Stomach (tissue), 9 donors: ENCODE data around the gene TGM2. TPM values are rescaled to one million over a fixed set of nuclear protein-coding genes. Genes with fewer than 3 reads are reported as not detected.

ENCODE experiments used
- DNase-seq, 2 donors: peaks; one replicate each; pipeline versions ENCODE4 v3.0.0 to v3.0.0-alpha.2; 2013 to 2019
- H3K27ac ChIP-seq, 5 donors: fragments of 200-600 bp in 4 of 5; sonication (generic) in 4 of 5; one replicate each; pipeline ENCODE4 v1.5.1; 2013 to 2019; ENCODE audit warnings: mild to moderate bottlenecking in 1 of 5, moderate library complexity in 1 of 5
- H3K27me3 ChIP-seq, 3 donors: fragments of 200-600 bp; sonication (generic); one replicate each; pipeline ENCODE4 v1.5.1; 2017 to 2019; ENCODE audit warnings: mixed run types in 1 of 3
- H3K36me3 ChIP-seq, 4 donors: fragments of 200-600 bp; sonication (generic); 1 replicate in 3 of 4; 2 replicates in 1 of 4; pipeline ENCODE4 v1.5.1; 2016 to 2019
- H3K4me1 ChIP-seq, 4 donors: fragments of 200-600 bp; sonication (generic); one replicate each; pipeline ENCODE4 v1.5.1; 2016 to 2019
- H3K4me3 ChIP-seq, 4 donors: fragments of 200-600 bp; sonication (generic) in 3 of 4; one replicate each; pipeline ENCODE4 v1.5.1; 2016 to 2019; ENCODE audit warnings: mild to moderate bottlenecking in 1 of 4
- H3K9me3 ChIP-seq, 4 donors: fragments of 200-600 bp; sonication (generic); one replicate each; pipeline ENCODE4 v1.5.1; 2016 to 2019
- CTCF ChIP-seq, 7 experiments: fragments of 450-650 bp in 4 of 7; fragments of 200-600 bp in 3 of 7; sonication (generic) in 3 of 7; IDR thresholded peaks; one replicate each; pipeline ENCODE4 v1.5.1; 2016 to 2019; ENCODE audit warnings: antibody characterized with exemption in 7 of 7, control low read depth in 2 of 7, mild to moderate bottlenecking in 1 of 7
- EP300 ChIP-seq: sonication (generic); formaldehyde crosslinking; IDR thresholded peaks from one replicate; pipeline ENCODE4 v1.6.1; 2017; ENCODE audit warnings: antibody characterized with exemption
- POLR2A ChIP-seq, 4 donors: fragments of 450-650 bp; IDR thresholded peaks; one replicate each; pipeline ENCODE4 v1.6.1; 2016; ENCODE audit warnings: antibody characterized with exemption in 4 of 4, control low read depth in 2 of 4, mild to moderate bottlenecking in 1 of 4, moderate library complexity in 1 of 4
- POLR2AphosphoS5 ChIP-seq, 3 donors: sonication (generic); formaldehyde crosslinking; IDR thresholded peaks; one replicate each; pipeline ENCODE4 v1.6.1; 2016; ENCODE audit warnings: antibody characterized with exemption in 3 of 3
- WGBS, 5 donors: extraction: QIAGEN DNeasy Blood & Tissue Kit in 3 of 5; methylation state at CpG; one replicate each; pipeline versions ENCODE4 v1.1.5 to v1.1.7; 2013 to 2018; 5-methylcytosine and 5-hydroxymethylcytosine counted together
- intact Hi-C: fragments of 100-400 bp; cut with DNase I; formaldehyde crosslinking; loops from one replicate; pipeline ENCODE4 v1.15.1; 2023; ENCODE audit warnings: low total_unique reads
- polyA plus RNA-seq, 3 donors: library from polyadenylated mRNA; stranded (reverse); fragments of 200-250 nt; gene quantifications; one replicate each; pipeline ENCODE4 v1.2.3, GENCODE V29; 2013
- total RNA-seq, 5 donors: library from RNA; depleted of rRNA; stranded (reverse); fragments of >200 nt; gene quantifications; one replicate each; pipeline versions ENCODE4 v1.1.0 to v1.2.3, GENCODE V29; 2014 to 2016
- donor health status: healthy with polysubstance abuse.
- donor health status: Bipolar disorder and iron deficiency.
- donor health status: healthy.

The TGM2 gene
- total and polyA plus RNA-seq, 8 donors: 16.2 to 195 (median 33.3) TPM

- peak in 1 of 2 donors; percentile 57 for DNase-seq
- Histone ChIP-seq H3K27me3 (no peaks in the 10 kb centered on the region), H3K36me3 (no peaks in the 10 kb centered on the region), H3K4me3 (no peak overlapping the region), H3K4me1 (peaks cover 22 to 55% (median 29%) of the 10 kb centered on the region in 4 donors), H3K27ac (peak overlapping the region in 3 of 5 donors; percentile 4 to 20 (median 18)), H3K9me3 (no peaks in the 10 kb centered on the region)
- TF ChIP-seq EP300: no peak
- WGBS, 5 donors: 49 to 55% (median 52%) methylated on average over 11 of the region's 11 CpGs
- intact Hi-C loops: no loop called here
Measured at GRCh38 chr20:38170826-38171674, 6.0 kb upstream of the TGM2 start.

GRCh38 chr20:38170219-38170825, 5.3 kb upstream of the TGM2 start:
- H3K9me3 ChIP-seq: no peaks in the 10 kb centered on the region
- H3K27me3 ChIP-seq: no peaks in the 10 kb centered on the region
- intact Hi-C loops: no loop called here
- no peak overlapping the region for H3K4me3 ChIP-seq
- no peak for DNase-seq
- H3K27ac ChIP-seq: peak overlapping the region in 3 of 5 donors; percentile 74 to 85 (median 74)
- no peaks in the 10 kb centered on the region for H3K36me3 ChIP-seq
- WGBS, 5 donors: 48 to 75% (median 51%) methylated on average over 8 of the region's 8 CpGs
- TF ChIP-seq EP300 (no peak), CTCF (IDR thresholded peaks at IDR 0.05) (no peak), POLR2AphosphoS5 (IDR thresholded peaks at IDR 0.05) (no peak)
- H3K4me1 ChIP-seq: peaks cover 22 to 62% (median 36%) of the 10 kb centered on the region in 4 donors

- Histone ChIP-seq H3K27me3 (no peaks in the 10 kb centered on the region), H3K36me3 (no peaks in the 10 kb centered on the region), H3K9me3 (no peaks in the 10 kb centered on the region), H3K4me1 (peaks cover 25 to 68% (median 41%) of the 10 kb centered on the region in 4 donors), H3K4me3 (no peak overlapping the region), H3K27ac (peak overlapping the region in 4 of 5 donors; percentile 73 to 85 (median 74))
- 79 to 94% (median 91%) methylated on average over 5 to 6 of the region's 6 CpGs for WGBS, 5 donors
- no peak for DNase-seq
- TF ChIP-seq CTCF (IDR thresholded peaks at IDR 0.05): no peak
- TF ChIP-seq EP300: no peak
- TF ChIP-seq POLR2AphosphoS5 (IDR thresholded peaks at IDR 0.05): no peak
- no peak for TF ChIP-seq POLR2A (IDR thresholded peaks at IDR 0.05)
- intact Hi-C loops: loop anchor here (5.0 kb wide), 1 partner anchor 97 kb away; no protein-coding TSS in a partner anchor
Measured at GRCh38 chr20:38169636-38170193, 4.6 kb upstream of the TGM2 start.

- Histone ChIP-seq H3K27me3 (no peaks in the 10 kb centered on the region), H3K4me3 (no peak overlapping the region), H3K4me1 (peaks cover 29 to 75% (median 45%) of the 10 kb centered on the region in 4 donors), H3K9me3 (no peaks in the 10 kb centered on the region), H3K27ac (peak overlapping the region in 4 of 5 donors; percentile 73 to 85 (median 74)), H3K36me3 (no peaks in the 10 kb centered on the region)
- DNase-seq: peak in 1 of 2 donors; percentile 30
- 52 to 74% (median 65%) methylated on average over 7 to 8 of the region's 8 CpGs for WGBS, 5 donors
- intact Hi-C loops: loop anchor here (5.0 kb wide), 1 partner anchor 97 kb away; no protein-coding TSS in a partner anchor
- no peak for TF ChIP-seq POLR2AphosphoS5 (IDR thresholded peaks at IDR 0.05)
Measured at GRCh38 chr20:38168791-38169589, 3.9 kb upstream of the TGM2 start.
